BJ (cell line): ENCODE measurements around the gene STEAP3. TPM values are rescaled to one million over a fixed set of nuclear protein-coding genes. Genes with fewer than 3 reads are reported as not detected.

Experiments used
- polyA plus RNA-seq: library from polyadenylated mRNA; depleted of rRNA; stranded (reverse); fragments of >200 nt; gene quantifications from 2 replicates; pipeline ENCODE4 v1.2.3, GENCODE V29; 2011; rRNA removed

Gene STEAP3
- polyA plus RNA-seq, 1 experiment: 13.9 TPM

Other genes starting within 250 kb of the STEAP3 start
- gene C1QL2, start 65.1 kb upstream of the STEAP3 start, polyA plus RNA-seq: not detected in 2 replicates
- gene C2orf76, start 143.0 kb downstream of the STEAP3 start, polyA plus RNA-seq: 7.0 and 25.0 TPM in 2 replicates
- gene DBI, start 143.1 kb downstream of the STEAP3 start, polyA plus RNA-seq: 104 and 167 TPM in 2 replicates
- 0.51 and 0.63 TPM in 2 replicates for gene TMEM37, start 208.0 kb downstream of the STEAP3 start, polyA plus RNA-seq